IPS DF 6.9 (cell line): ENCODE data around the gene SCGB2B2.

Experiments
- DNase-seq: peaks from one replicate; pipeline ENCODE4 v3.0.0-alpha.2; 2013; ENCODE audit warnings: low read depth, low spot score
- H3K27ac ChIP-seq: one replicate; pipeline ENCODE4 v1.5.1; 2013; ENCODE audit warnings: low read length, control low read depth
- H3K27me3 ChIP-seq: 2 replicates; pipeline ENCODE4 v1.6.1; 2013; ENCODE audit warnings: mild to moderate bottlenecking, low read length; ENCODE audit not compliant: control insufficient read depth, insufficient read depth
- H3K36me3 ChIP-seq: 2 replicates; pipeline ENCODE4 v1.6.1; 2013; ENCODE audit warnings: low read length; ENCODE audit not compliant: control insufficient read depth, insufficient read depth
- H3K4me1 ChIP-seq: 2 replicates; pipeline ENCODE4 v1.6.1; 2013; ENCODE audit warnings: low read length; ENCODE audit not compliant: control insufficient read depth, insufficient read depth
- H3K4me3 ChIP-seq: 2 replicates; pipeline ENCODE4 v1.5.1; 2013; ENCODE audit warnings: mild to moderate bottlenecking, low read length
- H3K9me3 ChIP-seq: 2 replicates; pipeline ENCODE4 v1.6.1; 2013; ENCODE audit warnings: low read length, inconsistent platforms; ENCODE audit not compliant: control insufficient read depth, insufficient read depth
- WGBS: extraction: QIAGEN DNeasy Blood & Tissue Kit; methylation state at CpG from one replicate; pipeline ENCODE4 v1.1.7; 2013; ENCODE audit warnings: mixed read lengths, missing lambda C conversion rate; ENCODE audit not compliant: insufficient read length, insufficient coverage; 5-methylcytosine and 5-hydroxymethylcytosine counted together

The SCGB2B2 gene

DNA sequence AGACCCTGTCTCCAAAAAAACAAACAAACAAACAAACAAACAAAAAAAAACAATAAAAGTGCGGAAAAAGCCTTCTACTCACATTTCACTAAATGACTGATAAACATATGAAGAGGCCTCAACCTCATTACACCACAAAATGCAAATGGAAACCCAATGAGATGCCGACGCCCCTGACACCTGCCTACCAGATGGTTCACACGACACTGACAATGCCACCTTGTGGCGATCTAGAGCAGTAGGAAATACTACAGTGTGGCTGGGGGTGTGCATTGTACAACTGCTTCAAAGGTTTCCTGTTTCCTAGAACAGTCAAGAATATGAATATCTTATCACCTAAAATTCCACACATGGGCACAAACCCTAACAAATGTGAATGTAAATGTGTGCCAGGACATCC is 14.0 kb downstream of the SCGB2B2 start:
- Histone ChIP-seq H3K9me3 (no peaks in the 10 kb centered on the region), H3K4me1 (no peaks in the 10 kb centered on the region), H3K36me3 (no peaks in the 10 kb centered on the region), H3K27me3 (no peaks in the 10 kb centered on the region), H3K4me3 (no peak overlapping the region), H3K27ac (no peak overlapping the region)
- WGBS = no CpG with 5 or more reads among the region's 5 CpGs
- DNase-seq = peak; percentile 9

- Histone ChIP-seq H3K27ac (no peak overlapping the region), H3K27me3 (no peaks in the 10 kb centered on the region), H3K9me3 (no peaks in the 10 kb centered on the region), H3K4me3 (no peak overlapping the region), H3K4me1 (no peaks in the 10 kb centered on the region), H3K36me3 (no peaks in the 10 kb centered on the region)
- no CpG with 5 or more reads among the region's 3 CpGs for WGBS
- no peak for DNase-seq
These were observed 15.6 kb downstream of the SCGB2B2 start for GRCh38 chr19:34661357-34661756.

- H3K4me1 ChIP-seq = no peaks in the 10 kb centered on the region
- no peak overlapping the region for H3K27ac ChIP-seq
- no peak overlapping the region for H3K4me3 ChIP-seq
- no peak for DNase-seq
- no peaks in the 10 kb centered on the region for H3K27me3 ChIP-seq
- H3K36me3 ChIP-seq = no peaks in the 10 kb centered on the region
- no peaks in the 10 kb centered on the region; the same call in 1 of the 2 replicates for H3K9me3 ChIP-seq
- no CpG with 5 or more reads among the region's 2 CpGs for WGBS
These were observed 21.3 kb downstream of the SCGB2B2 start for GRCh38 chr19:34655651-34656050.

DNA sequence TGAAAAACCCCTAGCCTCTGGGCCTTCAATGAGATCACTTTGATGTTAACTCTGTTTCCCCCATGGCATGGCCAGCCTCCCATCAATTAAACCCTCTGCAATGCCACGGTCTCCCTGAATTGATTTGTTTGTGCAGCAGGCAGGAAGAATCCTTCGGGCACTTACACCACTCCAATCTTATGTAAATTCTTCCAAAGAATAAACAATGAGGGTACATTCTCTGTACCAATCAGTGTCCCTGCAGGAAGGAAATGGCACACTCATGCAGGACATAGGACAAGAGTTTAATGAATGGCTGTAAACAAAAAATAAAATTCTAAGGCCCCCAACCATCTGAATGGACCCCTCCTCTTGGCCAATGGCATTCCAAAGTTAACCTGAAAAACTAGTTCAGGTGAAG is 22.2 kb downstream of the SCGB2B2 start:
- Histone ChIP-seq H3K27ac (no peak overlapping the region), H3K4me3 (no peak overlapping the region), H3K36me3 (no peaks in the 10 kb centered on the region), H3K27me3 (no peaks in the 10 kb centered on the region), H3K4me1 (no peaks in the 10 kb centered on the region), H3K9me3 (no peaks in the 10 kb centered on the region; the same call in 1 of the 2 replicates)
- no peak for DNase-seq
- WGBS = no CpG with 5 or more reads among the region's 2 CpGs

DNA sequence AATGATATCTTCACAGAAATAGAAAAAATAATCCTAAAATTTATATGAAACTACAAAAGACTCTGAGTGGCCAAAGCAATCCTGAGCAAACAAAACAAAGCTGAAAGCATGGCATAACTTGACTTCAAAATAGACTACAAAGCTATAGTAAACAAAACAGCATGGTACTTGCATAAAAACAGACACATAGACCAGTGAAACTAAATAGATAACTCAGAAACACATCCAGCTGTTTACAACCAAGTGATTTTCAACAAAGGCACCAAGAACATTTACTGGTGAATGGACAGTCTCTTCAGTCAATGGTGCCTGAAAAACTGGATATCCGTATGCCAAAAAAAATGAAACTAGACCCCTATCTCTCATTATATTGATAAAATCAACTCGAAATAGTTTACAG is 25.2 kb downstream of the SCGB2B2 start:
- Histone ChIP-seq H3K36me3 (no peaks in the 10 kb centered on the region), H3K27ac (no peak overlapping the region), H3K27me3 (no peaks in the 10 kb centered on the region), H3K4me3 (no peak overlapping the region), H3K9me3 (no peaks in the 10 kb centered on the region; the same call in 1 of the 2 replicates), H3K4me1 (no peaks in the 10 kb centered on the region)
- WGBS = no CpG with 5 or more reads among the region's 2 CpGs
- DNase-seq = no peak

DNA sequence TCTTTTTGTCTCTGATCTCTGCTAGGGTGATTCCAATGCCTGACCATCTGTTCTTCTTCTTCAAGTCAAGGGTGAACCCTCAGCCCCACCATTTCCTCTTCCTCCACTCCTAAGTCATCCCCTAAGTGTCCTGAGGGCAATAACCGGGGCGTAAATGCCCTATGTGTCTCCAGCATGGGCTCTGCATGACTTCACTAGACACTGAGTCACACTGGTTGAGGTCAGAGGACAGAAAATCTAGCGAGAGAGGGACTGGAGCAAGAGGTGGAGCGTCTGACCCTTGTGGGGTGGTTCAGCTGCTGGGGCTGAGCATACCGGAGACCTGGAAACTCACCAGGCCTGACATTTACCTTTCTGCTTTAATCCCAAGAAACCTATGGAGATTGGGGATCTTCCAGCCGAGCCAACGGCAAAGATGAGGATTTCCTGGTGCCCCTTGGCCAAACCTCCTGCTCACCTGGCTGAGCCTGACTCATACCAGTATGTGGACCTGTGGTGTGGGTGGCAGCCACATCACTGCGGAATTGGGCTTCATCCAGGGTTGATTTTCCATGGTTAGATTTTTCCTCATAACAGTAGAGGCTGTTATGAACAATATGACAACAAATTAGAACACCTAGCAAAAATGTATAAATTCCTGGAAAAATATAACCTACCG is 26.9 kb downstream of the SCGB2B2 start:
- Histone ChIP-seq H3K9me3 (no peaks in the 10 kb centered on the region), H3K36me3 (no peaks in the 10 kb centered on the region), H3K27ac (no peak overlapping the region), H3K4me3 (no peak overlapping the region), H3K4me1 (no peaks in the 10 kb centered on the region), H3K27me3 (no peaks in the 10 kb centered on the region)
- DNase-seq = no peak
- WGBS = no CpG with 5 or more reads among the region's 9 CpGs

DNA sequence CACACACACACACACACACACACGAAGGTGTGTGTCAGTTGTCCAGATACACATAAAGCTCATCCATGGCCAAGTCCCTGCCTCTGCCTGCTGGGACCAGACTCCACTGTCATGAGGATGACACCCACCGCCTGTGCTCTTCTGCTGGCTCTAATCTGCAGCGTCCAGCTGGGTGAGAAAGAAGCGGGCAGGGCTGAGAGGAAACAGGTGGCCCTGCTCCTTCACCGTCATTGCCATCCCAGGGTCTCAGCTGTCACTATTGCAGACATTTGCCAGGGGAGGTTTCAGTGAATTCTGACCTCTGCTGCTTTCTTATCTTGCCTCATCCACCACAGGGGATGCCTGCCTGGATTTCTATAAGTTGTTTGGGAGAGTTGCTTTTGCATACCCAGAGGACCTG is 31.4 kb downstream of the SCGB2B2 start:
- no peaks in the 10 kb centered on the region for H3K4me1 ChIP-seq
- H3K27ac ChIP-seq = no peak overlapping the region
- H3K9me3 ChIP-seq = no peaks in the 10 kb centered on the region
- no peak overlapping the region for H3K4me3 ChIP-seq
- no peaks in the 10 kb centered on the region for H3K36me3 ChIP-seq
- DNase-seq = no peak
- H3K27me3 ChIP-seq = no peaks in the 10 kb centered on the region
- WGBS = no CpG with 5 or more reads among the region's 5 CpGs

DNA sequence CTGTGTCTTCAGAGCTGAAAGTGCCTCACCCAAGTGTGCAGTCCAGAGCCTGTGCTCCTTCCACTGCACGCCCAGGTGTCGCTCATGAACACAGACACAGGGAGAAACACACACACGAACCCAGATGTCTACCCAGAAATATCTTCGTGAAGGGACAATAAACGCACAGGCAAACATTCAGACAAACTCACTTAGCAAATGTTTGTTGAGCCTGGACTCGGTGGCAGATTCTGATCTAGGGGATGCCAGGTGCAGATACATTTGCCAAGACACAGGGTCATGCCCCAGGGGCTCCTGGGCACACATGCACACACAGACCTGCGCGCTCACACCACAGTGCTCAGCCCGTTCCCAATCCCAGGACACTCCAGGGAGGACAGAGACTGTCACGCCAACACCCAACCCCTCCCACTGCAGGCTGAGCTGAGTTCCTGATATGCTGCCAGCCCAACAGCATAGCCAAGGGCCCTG is 31.9 kb downstream of the SCGB2B2 start:
- WGBS = no CpG with 5 or more reads among the region's 10 CpGs
- Histone ChIP-seq H3K4me3 (no peak overlapping the region), H3K27ac (no peak overlapping the region)

GRCh38 chr19:34642241-34642640 is 34.7 kb downstream of the SCGB2B2 start:
- H3K36me3 ChIP-seq = no peaks in the 10 kb centered on the region
- WGBS = no CpG with 5 or more reads among the region's 4 CpGs
- no peaks in the 10 kb centered on the region for H3K4me1 ChIP-seq
- no peaks in the 10 kb centered on the region for H3K9me3 ChIP-seq
- no peak overlapping the region for H3K27ac ChIP-seq
- no peak overlapping the region for H3K4me3 ChIP-seq
- no peak for DNase-seq
- H3K27me3 ChIP-seq = no peaks in the 10 kb centered on the region

More for the DNA sequence above, 31.9 kb downstream of the SCGB2B2 start:
- DNase-seq = no peak
- no peaks in the 10 kb centered on the region for H3K4me1 ChIP-seq
- no peaks in the 10 kb centered on the region for H3K9me3 ChIP-seq
- no peaks in the 10 kb centered on the region for H3K27me3 ChIP-seq
- H3K36me3 ChIP-seq = no peaks in the 10 kb centered on the region

DNA sequence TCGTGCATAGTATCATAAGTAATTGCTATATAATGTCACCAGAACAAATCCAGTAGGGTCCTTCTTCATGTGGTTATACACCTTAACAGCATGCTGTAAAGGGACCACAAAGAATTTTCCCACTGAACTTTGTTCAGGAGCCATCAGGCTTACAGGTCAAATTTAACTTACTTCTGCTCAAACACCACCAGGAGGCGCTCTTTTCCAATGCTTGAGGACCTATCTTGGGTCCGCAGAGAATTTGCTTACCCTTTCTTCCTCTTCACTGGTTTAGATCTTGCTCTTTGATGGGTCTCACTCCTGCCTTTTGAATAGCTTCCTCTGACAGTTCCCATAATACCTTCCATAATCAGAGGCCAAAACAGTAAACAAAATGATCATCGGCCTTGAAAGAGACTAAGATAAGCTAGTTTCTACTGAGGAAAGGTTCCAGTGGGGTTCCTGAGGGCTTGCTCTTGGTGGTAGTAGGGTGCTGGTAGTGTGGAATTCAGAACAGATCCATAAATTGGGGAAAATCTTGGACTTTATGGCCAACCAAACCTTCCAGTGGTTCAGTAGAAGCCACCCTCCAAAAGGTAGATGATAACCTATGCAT is 37.4 kb downstream of the SCGB2B2 start:
- Histone ChIP-seq H3K27me3 (no peaks in the 10 kb centered on the region), H3K36me3 (no peaks in the 10 kb centered on the region), H3K4me1 (no peaks in the 10 kb centered on the region), H3K27ac (no peak overlapping the region), H3K4me3 (no peak overlapping the region), H3K9me3 (peaks cover 2% of the 10 kb centered on the region; the same call in 1 of the 2 replicates)
- DNase-seq = peak; percentile 60
- WGBS = no CpG with 5 or more reads among the region's 4 CpGs

DNA sequence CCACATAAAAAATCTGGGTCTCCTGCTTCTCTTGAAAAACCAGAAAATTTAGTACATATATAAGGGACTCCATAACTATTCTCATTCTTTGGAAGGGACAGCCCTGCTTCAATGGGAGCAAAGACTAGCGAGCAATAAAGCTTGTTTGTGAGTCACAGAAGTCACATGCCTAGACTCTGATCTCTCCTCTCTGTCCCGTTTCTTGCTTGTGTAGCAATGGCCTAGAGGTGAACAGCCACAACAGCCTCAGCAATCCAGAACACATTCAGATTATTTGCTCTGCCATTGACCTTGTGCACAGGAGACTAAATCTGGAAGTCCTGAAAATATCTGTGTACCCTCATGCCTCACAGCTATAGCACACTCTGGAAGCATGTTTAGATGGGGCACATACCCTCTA is 43.2 kb downstream of the SCGB2B2 start:
- WGBS = no CpG with 5 or more reads among the region's 2 CpGs
- no peaks in the 10 kb centered on the region for H3K36me3 ChIP-seq
- no peak overlapping the region for H3K4me3 ChIP-seq

More for the DNA sequence above, 43.2 kb downstream of the SCGB2B2 start:
- no peaks in the 10 kb centered on the region for H3K4me1 ChIP-seq
- DNase-seq = no peak
- H3K9me3 ChIP-seq = peaks cover 2% of the 10 kb centered on the region; the same call in 1 of the 2 replicates
- no peak overlapping the region for H3K27ac ChIP-seq
- no peaks in the 10 kb centered on the region for H3K27me3 ChIP-seq
